ENCODE data around the gene CORIN.

- no peak for TF ChIP-seq POLR2AphosphoS5 (IDR thresholded peaks at IDR 0.05)
- no peak for TF ChIP-seq POLR2A (IDR thresholded peaks at IDR 0.05)
- no peak for TF ChIP-seq CTCF (IDR thresholded peaks at IDR 0.05)
Observed at GRCh38 chr4:47713129-47713834, 124.6 kb downstream of the CORIN start.

All from breast epithelium (tissue), 3 donors.